Measurements from ENCODE around the gene PRMT1. TPM values are rescaled to one million over a fixed set of nuclear protein-coding genes. Genes with fewer than 3 reads are reported as not detected.

Gene PRMT1
- total RNA-seq, 4 donors from 2014 or later = 102 to 191 (median 144) TPM

DNA sequence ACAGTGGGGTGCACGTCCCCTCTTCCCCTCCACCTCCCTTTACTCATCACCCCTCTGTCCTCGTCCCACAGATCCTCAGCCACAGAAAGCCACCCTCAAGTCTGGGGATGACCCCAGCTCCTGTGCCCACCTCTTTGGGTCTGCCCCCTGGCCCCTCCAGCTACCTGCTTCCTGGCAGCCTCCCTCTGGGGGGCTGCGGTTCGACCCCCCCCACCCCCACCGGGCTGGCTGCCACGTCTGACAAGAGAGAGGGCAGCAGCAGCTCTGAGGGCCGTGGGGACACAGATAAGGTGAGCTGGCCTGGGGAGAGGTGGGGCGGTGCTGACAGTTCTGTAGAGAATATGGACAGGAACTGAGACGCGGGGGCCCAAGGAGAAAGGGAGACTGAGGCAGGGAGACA is 22.5 kb upstream of the PRMT1 start:
- intact Hi-C loops (cut with DNase I) = no loop called here
- no peaks in the 10 kb centered on the region for H3K9me3 ChIP-seq
- no peaks in the 10 kb centered on the region for H3K4me1 ChIP-seq
- 81% methylated on average over 7 of the region's 10 CpGs for WGBS
- no peak overlapping the region for H3K4me3 ChIP-seq
- no peak for DNase-seq (ENCODE audit: extremely low spot score)
- H3K36me3 ChIP-seq = peaks cover 81 to 99% (median 96%) of the 10 kb centered on the region in 4 donors
- TF ChIP-seq, protein P1, sequence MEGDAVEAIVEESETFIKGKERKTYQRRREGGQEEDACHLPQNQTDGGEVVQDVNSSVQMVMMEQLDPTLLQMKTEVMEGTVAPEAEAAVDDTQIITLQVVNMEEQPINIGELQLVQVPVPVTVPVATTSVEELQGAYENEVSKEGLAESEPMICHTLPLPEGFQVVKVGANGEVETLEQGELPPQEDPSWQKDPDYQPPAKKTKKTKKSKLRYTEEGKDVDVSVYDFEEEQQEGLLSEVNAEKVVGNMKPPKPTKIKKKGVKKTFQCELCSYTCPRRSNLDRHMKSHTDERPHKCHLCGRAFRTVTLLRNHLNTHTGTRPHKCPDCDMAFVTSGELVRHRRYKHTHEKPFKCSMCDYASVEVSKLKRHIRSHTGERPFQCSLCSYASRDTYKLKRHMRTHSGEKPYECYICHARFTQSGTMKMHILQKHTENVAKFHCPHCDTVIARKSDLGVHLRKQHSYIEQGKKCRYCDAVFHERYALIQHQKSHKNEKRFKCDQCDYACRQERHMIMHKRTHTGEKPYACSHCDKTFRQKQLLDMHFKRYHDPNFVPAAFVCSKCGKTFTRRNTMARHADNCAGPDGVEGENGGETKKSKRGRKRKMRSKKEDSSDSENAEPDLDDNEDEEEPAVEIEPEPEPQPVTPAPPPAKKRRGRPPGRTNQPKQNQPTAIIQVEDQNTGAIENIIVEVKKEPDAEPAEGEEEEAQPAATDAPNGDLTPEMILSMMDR (IDR thresholded peaks at IDR 0.05) = no peak
- TF ChIP-seq EP300 (IDR thresholded peaks at IDR 0.05) (no peak), POLR2AphosphoS5 (IDR thresholded peaks at IDR 0.05) (no peak), POLR2A (IDR thresholded peaks at IDR 0.05; ENCODE audit: low read depth) (no peak)
- H3K27ac ChIP-seq (replicated peaks in 1 of 4) = no peak overlapping the region
- no peaks in the 10 kb centered on the region for H3K27me3 ChIP-seq

DNA sequence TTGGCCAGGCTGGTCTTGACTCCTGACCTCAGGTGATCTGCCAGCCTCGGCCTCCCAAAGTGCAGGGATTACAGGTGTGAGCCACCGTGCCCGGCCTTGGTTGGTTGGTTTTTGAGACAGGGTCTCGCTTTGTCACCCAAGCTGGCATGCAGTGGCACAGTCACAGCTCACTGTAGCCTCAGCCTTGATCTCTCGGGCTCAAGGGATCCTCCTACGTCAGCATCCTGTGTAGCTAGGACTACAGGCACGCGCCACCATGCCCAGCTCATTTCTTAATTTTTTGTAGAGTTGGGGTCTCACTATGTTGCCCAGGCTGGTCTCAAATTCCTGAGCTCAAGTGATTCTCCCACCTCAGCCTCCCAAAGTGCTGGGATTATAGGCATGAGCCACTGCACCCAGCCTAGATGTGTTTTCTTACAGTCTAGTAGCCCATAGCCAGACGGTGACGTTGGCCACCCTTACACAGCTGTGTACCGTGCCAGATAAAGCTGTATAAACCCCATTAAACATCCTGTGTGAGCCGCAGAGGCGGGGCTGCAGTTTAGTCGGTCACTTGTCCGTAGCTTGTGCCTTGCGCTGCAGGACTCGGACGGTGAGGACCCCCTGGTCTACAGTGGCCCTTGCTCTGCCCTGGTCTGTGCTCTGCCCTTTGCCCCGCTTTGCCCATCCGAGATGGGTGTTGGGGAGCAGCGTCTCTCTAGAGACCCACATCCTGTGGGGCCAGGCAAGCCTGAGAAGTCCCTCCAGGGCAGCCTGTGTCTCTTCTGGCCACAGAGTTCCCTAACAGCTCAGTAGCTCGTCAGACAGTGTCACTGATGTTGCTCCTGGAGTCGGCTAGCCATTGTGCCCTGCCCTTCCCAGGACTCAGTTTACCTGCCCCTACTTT is 21.3 kb upstream of the PRMT1 start:
- no peak for DNase-seq (ENCODE audit: extremely low spot score)
- Histone ChIP-seq H3K9me3 (no peaks in the 10 kb centered on the region), H3K4me1 (no peaks in the 10 kb centered on the region), H3K36me3 (peaks cover 84 to 98% (median 96%) of the 10 kb centered on the region in 4 donors), H3K4me3 (no peak overlapping the region), H3K27ac (replicated peaks in 1 of 4) (no peak overlapping the region), H3K27me3 (no peaks in the 10 kb centered on the region)
- TF ChIP-seq EP300 (IDR thresholded peaks at IDR 0.05) = no peak
- TF ChIP-seq POLR2A (IDR thresholded peaks at IDR 0.05; ENCODE audit: low read depth) = no peak
- TF ChIP-seq POLR2AphosphoS5 (IDR thresholded peaks at IDR 0.05) = no peak
- TF ChIP-seq, protein P1 (IDR thresholded peaks at IDR 0.05) = no peak
- intact Hi-C loops (cut with DNase I) = no loop called here
- 90% methylated on average over 11 of the region's 23 CpGs for whole genome bisulfite sequencing

DNA sequence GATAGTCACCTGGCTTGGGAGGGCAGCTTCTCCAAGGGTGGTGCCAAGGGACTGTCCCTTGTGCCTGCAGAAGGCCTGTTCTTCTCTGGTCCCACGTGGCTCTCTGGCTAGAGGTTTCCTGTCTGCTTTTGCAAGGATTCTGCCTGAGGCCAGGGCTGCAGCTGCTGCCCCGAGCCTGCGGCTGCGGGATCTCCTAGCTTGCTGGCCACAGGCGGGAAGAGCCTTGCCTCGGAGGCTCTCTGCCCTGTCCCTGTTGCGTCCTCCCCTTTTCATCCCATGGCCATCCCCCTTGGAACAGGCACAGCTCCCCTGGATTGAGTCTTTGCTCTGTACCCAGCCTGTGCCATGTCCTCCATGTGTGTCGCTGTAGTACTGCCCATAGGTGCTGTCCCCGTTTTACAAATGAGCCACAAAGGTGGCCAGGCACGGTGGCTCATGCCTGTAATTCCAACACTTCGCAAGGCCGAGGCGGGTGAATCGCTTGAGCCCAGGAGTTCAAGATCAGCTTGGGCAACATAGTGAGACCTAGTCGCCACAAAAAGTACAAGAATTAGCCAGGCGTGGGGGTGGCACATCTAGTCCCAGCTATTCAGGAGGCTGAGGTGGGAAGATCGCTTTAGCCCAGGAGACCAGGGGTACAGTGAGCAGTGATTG is 20.5 kb upstream of the PRMT1 start:
- Histone ChIP-seq H3K27me3 (no peaks in the 10 kb centered on the region), H3K9me3 (no peaks in the 10 kb centered on the region), H3K36me3 (peaks cover 81 to 98% (median 96%) of the 10 kb centered on the region in 4 donors), H3K4me3 (no peak overlapping the region), H3K4me1 (no peaks in the 10 kb centered on the region), H3K27ac (replicated peaks in 1 of 4) (no peak overlapping the region)
- intact Hi-C loops (cut with DNase I) = no loop called here
- TF ChIP-seq, protein P1 (IDR thresholded peaks at IDR 0.05) = no peak
- DNase-seq (ENCODE audit: extremely low spot score) = no peak
- WGBS = 89% methylated on average over 10 of the region's 17 CpGs

DNA sequence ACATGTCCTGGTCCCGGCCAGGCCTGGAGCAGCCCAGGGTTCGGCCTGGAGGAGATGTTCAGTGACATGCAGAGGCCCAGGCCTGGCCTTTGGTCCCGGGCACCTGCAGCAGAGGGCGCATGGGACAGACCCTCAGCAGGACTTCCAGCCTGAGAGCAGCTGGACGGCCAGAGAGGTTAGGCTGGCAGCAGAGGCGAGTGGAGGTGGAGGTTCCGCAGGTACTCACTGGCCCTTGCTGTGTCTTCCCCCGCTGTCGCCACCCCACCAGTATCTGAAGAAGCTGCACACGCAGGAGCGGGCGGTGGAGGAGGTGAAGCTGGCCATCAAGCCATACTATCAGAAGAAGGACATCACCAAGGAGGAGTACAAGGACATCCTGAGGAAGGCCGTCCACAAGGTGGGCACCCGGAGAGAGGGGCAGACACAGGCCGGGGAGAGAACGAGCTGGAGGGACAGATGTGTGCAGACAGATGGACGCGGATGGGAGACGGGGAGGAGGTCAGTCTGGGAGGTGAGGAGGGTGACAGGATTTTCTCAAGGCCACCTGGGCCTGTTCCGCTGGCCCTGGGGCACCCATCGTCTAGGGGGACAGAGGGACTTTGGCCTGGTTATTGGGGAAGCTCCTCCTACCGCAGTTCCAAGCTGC is 19.5 kb upstream of the PRMT1 start:
- Histone ChIP-seq H3K4me3 (no peak overlapping the region), H3K36me3 (peaks cover 79 to 100% (median 99%) of the 10 kb centered on the region in 4 donors), H3K27ac (replicated peaks in 1 of 4) (no peak overlapping the region), H3K9me3 (no peaks in the 10 kb centered on the region), H3K4me1 (no peaks in the 10 kb centered on the region), H3K27me3 (no peaks in the 10 kb centered on the region)
- TF ChIP-seq POLR2AphosphoS5 (IDR thresholded peaks at IDR 0.05) = no peak
- TF ChIP-seq, protein P1 (IDR thresholded peaks at IDR 0.05) = no peak
- no peak for TF ChIP-seq POLR2A (IDR thresholded peaks at IDR 0.05; ENCODE audit: low read depth)
- TF ChIP-seq EP300 (IDR thresholded peaks at IDR 0.05) = no peak
- DNase-seq (ENCODE audit: extremely low spot score) = no peak
- 87% methylated on average over 17 of the region's 22 CpGs for WGBS
- intact Hi-C loops (cut with DNase I) = no loop called here

All from esophagus muscularis mucosa (tissue), 4 donors.